HG03066 (cell line): ENCODE measurements around the gene RPRD1B.

ENCODE experiments used
- ATAC-seq: cut with Tn5 transposase; IDR thresholded peaks from one replicate; pipeline ENCODE4 v1.9.1; 2021; ENCODE audit warnings: low read depth; ENCODE audit not compliant: unreplicated experiment

The RPRD1B gene, protein sequence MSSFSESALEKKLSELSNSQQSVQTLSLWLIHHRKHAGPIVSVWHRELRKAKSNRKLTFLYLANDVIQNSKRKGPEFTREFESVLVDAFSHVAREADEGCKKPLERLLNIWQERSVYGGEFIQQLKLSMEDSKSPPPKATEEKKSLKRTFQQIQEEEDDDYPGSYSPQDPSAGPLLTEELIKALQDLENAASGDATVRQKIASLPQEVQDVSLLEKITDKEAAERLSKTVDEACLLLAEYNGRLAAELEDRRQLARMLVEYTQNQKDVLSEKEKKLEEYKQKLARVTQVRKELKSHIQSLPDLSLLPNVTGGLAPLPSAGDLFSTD

DNA sequence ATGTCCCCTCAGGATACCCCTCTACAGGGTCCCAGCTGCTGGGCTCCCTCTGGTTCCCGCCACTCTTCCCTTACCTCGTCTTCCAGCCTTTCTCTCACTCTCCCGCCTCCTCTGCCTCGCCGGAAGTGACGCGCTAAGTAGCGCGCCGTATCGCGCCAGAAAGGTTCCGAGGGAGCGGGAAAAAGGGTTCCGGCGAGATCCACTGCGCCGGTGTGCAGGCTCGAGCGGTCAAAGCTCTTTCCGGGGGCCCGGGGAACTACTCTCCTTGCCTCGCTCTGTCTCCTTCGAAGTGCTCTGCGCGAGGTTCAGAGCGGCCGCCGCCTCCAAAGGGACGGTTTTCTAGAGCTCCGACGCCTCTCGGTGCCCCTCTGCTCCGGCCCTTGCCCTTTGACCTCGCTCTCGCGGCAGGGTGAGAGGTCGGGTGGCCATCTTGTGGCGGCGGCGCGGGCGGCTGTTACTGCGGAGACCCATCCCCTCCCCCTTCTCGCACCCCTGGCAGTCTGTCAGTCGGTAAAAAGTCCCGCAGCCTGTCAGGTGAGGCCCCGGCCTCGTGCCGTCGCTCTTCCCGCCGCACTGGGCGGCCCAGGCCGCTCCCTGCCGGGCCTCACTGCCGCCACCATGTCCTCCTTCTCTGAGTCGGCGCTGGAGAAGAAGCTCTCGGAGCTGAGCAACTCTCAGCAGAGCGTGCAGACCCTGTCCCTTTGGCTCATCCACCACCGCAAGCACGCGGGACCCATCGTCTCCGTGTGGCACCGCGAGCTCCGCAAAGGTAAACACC, at the start of gene RPRD1B, which contains the start of gene TTI1:
TSS of gene RPRD1B (plus strand) at position 417 of the 778 bp plus-strand sequence. CDS start at position 619, 202 bp downstream.
TSS of gene TTI1 (minus strand) at position 127 of the 778 bp plus-strand sequence. CDS start 19,640 bp downstream, outside the sequence.
- ATAC-seq: peak; percentile 79

DNA sequence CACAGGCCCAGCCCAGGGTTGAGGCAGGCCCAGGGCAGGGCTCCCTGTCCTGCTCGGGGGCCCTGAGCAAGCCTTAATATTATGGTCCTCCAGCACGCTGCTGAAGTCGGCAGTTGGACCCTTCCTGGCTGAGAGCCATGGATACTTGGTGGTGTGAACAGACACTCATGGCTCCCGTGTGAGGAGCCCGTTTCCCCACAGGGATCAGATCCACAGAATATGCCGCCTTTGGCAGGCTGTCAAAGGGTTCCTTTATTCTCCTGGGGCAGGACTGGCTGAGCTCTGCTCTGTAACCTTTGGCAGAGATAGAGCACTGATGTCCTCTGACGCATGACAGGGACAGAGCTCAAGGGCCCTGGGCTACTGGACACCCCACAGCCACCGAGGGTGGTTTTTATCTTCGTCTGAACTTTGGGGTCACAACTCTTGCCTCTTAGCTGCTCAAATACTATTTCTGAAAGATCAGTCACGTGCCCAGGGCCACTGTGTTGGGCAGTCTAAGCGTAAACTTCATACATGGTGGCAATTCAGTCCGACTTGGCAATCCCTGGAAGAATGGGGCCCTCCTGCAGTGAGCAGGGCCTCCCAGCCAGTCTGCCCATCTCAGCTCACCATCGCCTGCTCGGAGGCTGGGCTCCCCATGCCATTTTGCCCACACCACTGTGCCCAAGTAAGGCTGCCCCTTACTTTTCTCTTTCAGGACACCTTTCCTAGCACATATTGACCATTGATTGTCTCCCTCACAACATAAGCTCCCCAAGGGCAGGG, 49.3 kb upstream of the RPRD1B start:
- ATAC-seq: no peak

GRCh38 chr20:37986044-37986858, 47.3 kb upstream of the RPRD1B start:
- ATAC-seq: no peak

GRCh38 chr20:37986873-37987601, 46.5 kb upstream of the RPRD1B start:
- no peak for ATAC-seq

- no peak for ATAC-seq
Measured at GRCh38 chr20:37987602-37988290, 45.8 kb upstream of the RPRD1B start.

GRCh38 chr20:37988306-37988954, 45.1 kb upstream of the RPRD1B start:
- ATAC-seq: no peak

DNA sequence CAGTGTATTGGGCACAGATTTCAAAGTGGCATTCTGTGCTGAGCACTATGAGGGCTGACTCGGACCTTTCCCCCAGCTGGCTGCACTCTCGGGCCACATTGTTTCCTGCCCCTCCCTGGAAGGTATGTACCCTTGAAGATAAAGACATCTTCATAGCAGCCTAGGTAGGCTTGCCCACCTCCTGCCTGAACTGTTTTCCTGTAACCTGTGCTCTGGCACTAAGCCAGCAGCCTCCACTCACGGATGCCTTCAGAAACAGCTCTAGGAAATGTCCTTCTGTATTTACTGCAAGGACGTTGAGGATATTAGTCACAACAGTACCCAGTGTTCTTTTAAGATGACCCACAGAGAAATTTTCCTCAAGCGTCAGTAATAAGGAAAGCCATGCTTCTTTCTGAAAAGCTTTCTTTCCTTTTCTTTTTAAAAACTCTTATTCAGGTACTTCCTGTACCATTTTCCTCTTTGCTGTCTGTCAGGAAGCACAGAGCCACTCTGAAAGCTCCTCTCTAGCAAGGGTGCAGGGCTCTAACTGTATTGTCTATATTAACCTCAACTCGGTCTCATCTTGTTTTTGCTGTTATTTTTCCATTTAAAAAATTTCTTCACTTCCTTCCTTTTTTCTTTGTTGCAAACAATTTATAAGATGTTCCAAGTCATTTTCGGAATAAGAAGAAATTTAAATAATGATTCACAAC, 43.8 kb upstream of the RPRD1B start:
- no peak for ATAC-seq

DNA sequence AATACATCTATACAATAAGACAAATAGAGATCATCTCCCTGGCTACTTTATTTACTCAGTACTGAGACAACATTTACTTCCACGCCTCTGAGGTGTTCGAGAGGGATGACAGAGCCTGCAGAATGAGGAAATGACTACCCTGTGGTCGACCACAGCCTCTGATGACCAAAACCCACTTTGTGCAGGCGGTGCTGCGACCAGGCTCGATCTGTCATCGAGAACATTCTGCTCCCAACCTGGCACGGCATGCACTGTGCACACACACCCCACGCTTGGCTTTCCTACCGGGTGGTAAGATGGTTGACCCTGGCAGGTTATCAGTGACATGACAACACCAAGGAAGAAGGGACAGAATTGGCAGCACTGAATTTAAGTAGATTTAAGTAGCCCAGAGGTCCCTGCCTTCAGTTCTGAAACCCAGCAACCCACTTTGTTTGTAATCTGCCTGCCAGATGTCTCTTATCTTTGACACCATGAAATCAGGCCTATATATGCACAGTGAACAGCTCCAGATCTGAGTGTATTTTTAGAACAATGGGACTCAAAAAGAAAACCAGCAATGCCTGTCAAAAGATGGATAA, 42.9 kb upstream of the RPRD1B start:
- peak; percentile 93 for ATAC-seq

DNA sequence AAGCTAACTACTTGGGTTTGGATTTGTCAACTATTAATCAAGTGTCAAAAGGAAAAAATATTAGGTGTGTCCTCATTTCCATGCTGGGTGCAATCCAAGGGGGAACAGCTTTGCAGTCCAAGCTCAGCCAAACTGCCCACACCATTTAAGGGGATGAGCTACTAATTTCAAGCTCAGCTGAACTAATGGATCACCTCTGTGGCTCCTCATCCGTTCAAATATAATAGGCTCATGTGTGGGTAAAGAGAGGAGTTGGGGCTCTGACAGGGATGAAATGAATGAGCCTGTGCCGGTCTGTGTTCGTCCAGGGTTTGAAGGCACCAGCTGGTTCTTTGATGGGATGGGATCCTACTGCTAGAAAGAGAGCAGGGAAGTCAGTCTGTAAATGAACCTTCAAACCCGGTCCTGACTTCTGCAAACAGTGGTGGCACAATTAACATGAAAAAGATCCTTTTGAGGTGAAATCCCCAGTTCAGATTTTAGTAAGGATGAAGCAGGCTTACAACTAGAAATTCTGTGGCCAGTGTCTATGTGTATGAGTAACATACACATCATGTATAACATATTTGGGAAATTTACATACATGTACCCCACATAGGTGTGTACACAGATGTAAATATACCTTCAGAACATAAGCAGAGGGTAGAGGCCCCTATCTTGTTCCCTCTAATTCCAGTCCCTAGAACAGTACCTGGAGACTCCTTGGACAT, 42.2 kb upstream of the RPRD1B start:
- ATAC-seq: no peak

GRCh38 chr20:37991908-37992307, 41.6 kb upstream of the RPRD1B start:
- no peak for ATAC-seq

GRCh38 chr20:37992802-37993409, 40.6 kb upstream of the RPRD1B start:
- no peak for ATAC-seq

GRCh38 chr20:37994512-37994911, 39.0 kb upstream of the RPRD1B start:
- ATAC-seq: no peak

DNA sequence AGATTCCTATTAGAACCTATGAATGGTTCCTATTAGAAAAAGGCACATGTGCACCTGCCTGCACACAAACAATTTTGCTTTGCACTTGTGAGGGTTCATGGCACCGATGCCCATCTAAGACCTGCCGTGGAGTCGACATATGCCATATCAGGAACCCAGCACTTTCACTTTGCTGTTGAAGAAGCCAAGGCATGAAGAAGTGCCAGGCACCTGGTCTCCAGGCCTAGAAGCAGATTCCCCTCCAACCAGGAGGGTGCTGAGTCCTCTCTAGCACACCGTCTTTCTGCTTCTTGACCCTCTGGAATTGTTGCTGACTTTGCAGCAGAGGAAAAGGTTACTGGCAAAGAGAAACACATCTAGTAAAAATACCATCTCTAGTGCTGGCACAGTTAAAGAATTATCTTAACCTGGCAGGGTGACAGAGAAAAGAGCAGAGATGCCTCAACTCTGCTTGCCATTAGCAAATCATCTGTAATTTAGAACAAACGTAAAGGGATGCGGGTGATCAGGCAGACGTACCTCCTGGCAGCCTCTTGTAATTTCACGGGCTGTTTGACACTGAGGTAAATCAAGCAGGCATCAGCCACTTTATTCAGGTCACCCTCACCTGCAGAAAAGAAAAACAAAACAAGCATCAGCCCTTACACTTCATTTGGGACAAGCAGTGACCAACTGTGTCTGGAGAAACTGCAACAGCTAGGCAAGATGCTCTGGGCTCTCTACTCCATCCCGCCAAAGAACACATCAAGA, 37.5 kb upstream of the RPRD1B start:
- ATAC-seq: no peak

DNA sequence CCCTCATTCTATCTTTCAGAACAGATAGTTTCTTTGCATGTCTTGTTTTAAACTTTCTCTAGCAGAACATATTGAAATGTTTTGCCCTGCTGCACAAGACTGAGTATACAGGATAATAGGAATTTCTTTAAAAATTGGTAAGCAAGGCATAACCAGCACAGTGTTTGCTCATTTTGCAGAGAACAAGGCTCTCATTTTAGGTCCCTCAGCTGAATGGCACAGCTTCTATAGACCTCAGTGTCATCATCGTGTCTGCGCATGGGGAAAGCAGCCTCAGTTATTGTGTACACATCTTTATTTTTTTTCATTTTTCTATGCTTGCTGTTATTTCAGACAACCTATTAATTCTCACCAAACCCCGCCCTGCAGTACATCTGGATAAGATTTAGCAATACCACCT, 36.0 kb upstream of the RPRD1B start:
- no peak for ATAC-seq

- no peak for ATAC-seq
Measured at GRCh38 chr20:37999526-38000263, 33.9 kb upstream of the RPRD1B start.
